Measurements from ENCODE around the gene PF4V1. TPM values are rescaled to one million over a fixed set of nuclear protein-coding genes. Genes with fewer than 3 reads are reported as not detected.

The PF4V1 gene
- total and polyA plus RNA-seq, 2 donors (not counting 1 experiment from before 2014, with no cell fraction given): not detected

DNA sequence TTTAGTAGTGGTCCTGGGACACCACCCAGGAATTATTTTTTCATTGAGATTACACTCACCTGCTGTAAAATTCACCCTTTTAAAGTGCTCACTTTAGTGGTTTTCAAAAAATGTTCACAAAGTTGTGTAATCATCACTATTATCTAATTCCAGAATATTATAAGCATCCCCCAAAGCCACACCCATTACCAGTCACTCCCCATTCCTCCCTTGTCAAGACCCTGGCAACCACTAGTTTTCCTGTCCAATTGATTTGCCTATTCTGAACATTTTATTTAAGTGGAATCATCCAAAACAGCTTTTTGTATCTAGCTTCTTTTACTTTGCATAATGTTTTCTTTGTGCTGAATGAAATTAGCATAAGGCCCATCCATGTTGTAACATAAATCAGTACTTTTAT lies 29.3 kb upstream of the PF4V1 start:
- intact Hi-C loops (cut with micrococcal nuclease): no loop called here
- POLR2A ChIA-PET: no interaction called here
- CTCF ChIA-PET: no interaction called here
- no peak for TF ChIP-seq EZH2 (IDR thresholded peaks at IDR 0.05; ENCODE audit: borderline replicate concordance, insufficient read depth, low read depth, low read length, poor library complexity, severe bottlenecking)
- TF ChIP-seq, protein P1, sequence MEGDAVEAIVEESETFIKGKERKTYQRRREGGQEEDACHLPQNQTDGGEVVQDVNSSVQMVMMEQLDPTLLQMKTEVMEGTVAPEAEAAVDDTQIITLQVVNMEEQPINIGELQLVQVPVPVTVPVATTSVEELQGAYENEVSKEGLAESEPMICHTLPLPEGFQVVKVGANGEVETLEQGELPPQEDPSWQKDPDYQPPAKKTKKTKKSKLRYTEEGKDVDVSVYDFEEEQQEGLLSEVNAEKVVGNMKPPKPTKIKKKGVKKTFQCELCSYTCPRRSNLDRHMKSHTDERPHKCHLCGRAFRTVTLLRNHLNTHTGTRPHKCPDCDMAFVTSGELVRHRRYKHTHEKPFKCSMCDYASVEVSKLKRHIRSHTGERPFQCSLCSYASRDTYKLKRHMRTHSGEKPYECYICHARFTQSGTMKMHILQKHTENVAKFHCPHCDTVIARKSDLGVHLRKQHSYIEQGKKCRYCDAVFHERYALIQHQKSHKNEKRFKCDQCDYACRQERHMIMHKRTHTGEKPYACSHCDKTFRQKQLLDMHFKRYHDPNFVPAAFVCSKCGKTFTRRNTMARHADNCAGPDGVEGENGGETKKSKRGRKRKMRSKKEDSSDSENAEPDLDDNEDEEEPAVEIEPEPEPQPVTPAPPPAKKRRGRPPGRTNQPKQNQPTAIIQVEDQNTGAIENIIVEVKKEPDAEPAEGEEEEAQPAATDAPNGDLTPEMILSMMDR (IDR thresholded peaks at IDR 0.05): no peak
- Histone ChIP-seq H3K27ac (ENCODE audit: low read length in 2 of 2) (no peak overlapping the region), H3K27me3 (replicated peaks in 1 of 4; ENCODE audit: control extremely low read depth in 1 of 4, control insufficient read depth in 3 of 4, insufficient read depth in 4 of 4, low read length in 3 of 4) (no peaks in the 10 kb centered on the region), H4K20me1 (ENCODE audit: control insufficient read depth, insufficient read depth, low read length, poor library complexity, severe bottlenecking) (no peaks in the 10 kb centered on the region), H3K4me2 (replicated peaks; ENCODE audit: low read depth, low read length, poor library complexity, severe bottlenecking) (no peak overlapping the region), H3K4me3 (ENCODE audit: control extremely low read depth in 1 of 5, extremely low read depth in 1 of 5, insufficient read depth in 1 of 5, low read depth in 2 of 5, low read length in 4 of 5) (no peak overlapping the region), H2AFZ (ENCODE audit: insufficient read depth, low read depth, low read length, poor library complexity, severe bottlenecking) (no peak overlapping the region), H3K9ac (ENCODE audit: low read length) (no peak overlapping the region), H3K9me3 (ENCODE audit: control extremely low read depth in 1 of 3, control insufficient read depth in 2 of 3, insufficient read depth in 1 of 3, low read length in 2 of 3) (no peaks in the 10 kb centered on the region), H3K36me3 (replicated peaks in 1 of 2; ENCODE audit: control extremely low read depth in 1 of 2, control insufficient read depth in 1 of 2, extremely low read depth in 1 of 2, insufficient read depth in 2 of 2, low read length in 1 of 2) (no peaks in the 10 kb centered on the region), H3K79me2 (ENCODE audit: control insufficient read depth, insufficient read depth, low read length) (no peaks in the 10 kb centered on the region), H3K4me1 (ENCODE audit: control insufficient read depth in 2 of 2, insufficient read depth in 2 of 2, low read length in 2 of 2) (no peaks in the 10 kb centered on the region)
- Mint-ChIP-seq H3K4me3 (no peak overlapping the region), H3K4me1 (no peaks in the 10 kb centered on the region), H3K9me3 (ENCODE audit: insufficient read depth) (peaks cover 2% of the 10 kb centered on the region), H3K27me3 (peaks cover under 1% of the 10 kb centered on the region), H3K27ac (no peak overlapping the region)
- no peak for DNase-seq
- no peak for ATAC-seq (ENCODE audit: low read depth)

DNA sequence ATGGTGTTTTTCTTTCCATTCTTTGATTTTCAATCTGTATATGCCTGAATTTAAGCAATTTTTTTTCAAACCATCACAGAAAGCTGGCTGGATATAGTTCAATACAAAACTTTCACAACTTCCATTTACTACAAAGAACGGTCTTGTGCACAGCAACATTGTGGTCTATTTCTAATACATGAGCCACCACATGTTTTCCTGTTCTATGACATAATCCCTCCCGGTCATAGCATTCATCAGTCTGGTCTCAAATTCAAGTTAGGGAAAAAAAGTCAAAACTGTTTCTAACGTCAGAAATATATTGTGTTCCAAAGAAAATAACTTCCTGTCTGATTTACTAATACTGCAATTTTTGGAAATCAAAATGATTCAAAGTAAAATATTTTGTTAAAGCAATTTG lies 24.1 kb upstream of the PF4V1 start:
- Mint-ChIP-seq H3K9me3 (ENCODE audit: insufficient read depth) (peaks cover 2% of the 10 kb centered on the region), H3K27ac (no peak overlapping the region), H3K27me3 (peaks cover 4% of the 10 kb centered on the region), H3K4me3 (no peak overlapping the region), H3K4me1 (no peaks in the 10 kb centered on the region)
- no peaks in the 10 kb centered on the region for H3K27me3 ChIP-seq (replicated peaks in 1 of 4; ENCODE audit: control extremely low read depth in 1 of 4, control insufficient read depth in 3 of 4, insufficient read depth in 4 of 4, low read length in 3 of 4)
- intact Hi-C loops (cut with micrococcal nuclease): no loop called here
- DNase-seq: no peak
- H3K4me2 ChIP-seq (replicated peaks; ENCODE audit: low read depth, low read length, poor library complexity, severe bottlenecking): no peak overlapping the region
- no peak overlapping the region for H3K9ac ChIP-seq (ENCODE audit: low read length)
- no peak overlapping the region for H3K27ac ChIP-seq (ENCODE audit: low read length in 2 of 2)
- POLR2A ChIA-PET: no interaction called here
- no peaks in the 10 kb centered on the region for H3K9me3 ChIP-seq (ENCODE audit: control extremely low read depth in 1 of 3, control insufficient read depth in 2 of 3, insufficient read depth in 1 of 3, low read length in 2 of 3)
- no peaks in the 10 kb centered on the region for H4K20me1 ChIP-seq (ENCODE audit: control insufficient read depth, insufficient read depth, low read length, poor library complexity, severe bottlenecking)
- no peaks in the 10 kb centered on the region for H3K36me3 ChIP-seq (replicated peaks in 1 of 2; ENCODE audit: control extremely low read depth in 1 of 2, control insufficient read depth in 1 of 2, extremely low read depth in 1 of 2, insufficient read depth in 2 of 2, low read length in 1 of 2)
- H3K79me2 ChIP-seq (ENCODE audit: control insufficient read depth, insufficient read depth, low read length): no peaks in the 10 kb centered on the region
- no peak for ATAC-seq (ENCODE audit: low read depth)
- WGBS (ENCODE audit: insufficient coverage): no CpG with 5 or more reads among the region's 3 CpGs
- no peak for TF ChIP-seq EZH2 (IDR thresholded peaks at IDR 0.05; ENCODE audit: borderline replicate concordance, insufficient read depth, low read depth, low read length, poor library complexity, severe bottlenecking)
- TF ChIP-seq, protein P1 (IDR thresholded peaks at IDR 0.05): no peak
- H3K4me3 ChIP-seq (ENCODE audit: control extremely low read depth in 1 of 5, extremely low read depth in 1 of 5, insufficient read depth in 1 of 5, low read depth in 2 of 5, low read length in 4 of 5): no peak overlapping the region
- H3K4me1 ChIP-seq (ENCODE audit: control insufficient read depth in 2 of 2, insufficient read depth in 2 of 2, low read length in 2 of 2): no peaks in the 10 kb centered on the region
- no peak overlapping the region for H2AFZ ChIP-seq (ENCODE audit: insufficient read depth, low read depth, low read length, poor library complexity, severe bottlenecking)
- CTCF ChIA-PET: no interaction called here

Measured in B cell (primary cell).